Tibial artery (tissue), 4 donors: ENCODE measurements around the gene CXCR3.
"Not testable (repeated sequence)": the region's sequence is repeated elsewhere in the genome, so short reads cannot be mapped to it uniquely, and the experiment has no call there.

Experiments
- DNase-seq, 2 donors: peaks; one replicate each; pipeline ENCODE4 v3.0.0-alpha.2; 2019
- H3K27ac ChIP-seq, 2 donors: fragments of 200-600 bp; sonication (generic) in 1 of 2; 1 replicate in 1 of 2; 2 replicates in 1 of 2; pipeline ENCODE4 v1.5.1; 2018 to 2019; ENCODE audit warnings: mild to moderate bottlenecking in 1 of 2
- H3K27me3 ChIP-seq, 2 donors: fragments of 200-600 bp; sonication (generic) in 1 of 2; one replicate each; pipeline versions ENCODE4 v1.5.1 to v1.6.0; 2016 to 2019
- H3K36me3 ChIP-seq, 3 donors: fragments of 200-600 bp; sonication (generic) in 2 of 3; one replicate each; pipeline ENCODE4 v1.5.1; 2016 to 2019; ENCODE audit warnings: mild to moderate bottlenecking in 2 of 3
- H3K4me1 ChIP-seq, 4 donors: fragments of 200-600 bp; sonication (generic) in 2 of 4; 1 replicate in 3 of 4; 2 replicates in 1 of 4; pipeline ENCODE4 v1.5.1; 2016 to 2019
- H3K4me3 ChIP-seq, 2 donors: fragments of 200-600 bp; sonication (generic) in 1 of 2; 1 replicate in 1 of 2; 2 replicates in 1 of 2; pipeline ENCODE4 v1.5.1; 2018 to 2019; ENCODE audit warnings: mild to moderate bottlenecking in 2 of 2
- H3K9me3 ChIP-seq, 3 donors: fragments of 200-600 bp; sonication (generic) in 1 of 3; one replicate each; pipeline ENCODE4 v1.5.1; 2016 to 2019
- CTCF ChIP-seq, 2 experiments: fragments of 200-600 bp in 1 of 2; fragments of 450-650 bp in 1 of 2; IDR thresholded peaks; one replicate each; pipeline ENCODE4 v1.5.1; 2017 to 2019; ENCODE audit warnings: antibody characterized with exemption in 2 of 2, mild to moderate bottlenecking in 1 of 2, moderate library complexity in 1 of 2
- intact Hi-C: fragments of 100-400 bp; cut with DNase I; formaldehyde crosslinking; loops from one replicate; pipeline ENCODE4 v1.15.0; 2023; ENCODE audit warnings: low total_unique reads

The CXCR3 gene

GRCh38 chrX:71612256-71612655 is 6.1 kb downstream of the CXCR3 start:
- intact Hi-C loops, result no loop called here
- Histone ChIP-seq H3K27ac (no peak overlapping the region), H3K27me3 (no peaks in the 10 kb centered on the region), H3K9me3 (no peaks in the 10 kb centered on the region), H3K36me3 (peaks cover 8 to 66% (median 53%) of the 10 kb centered on the region in 3 donors), H3K4me3 (no peak overlapping the region), H3K4me1 (no peaks in the 10 kb centered on the region)
- TF ChIP-seq CTCF (IDR thresholded peaks at IDR 0.05), result no peak
- DNase-seq, result no peak

GRCh38 chrX:71611736-71612135 is 6.6 kb downstream of the CXCR3 start:
- H3K9me3 ChIP-seq, intact Hi-C loops, H3K27ac ChIP-seq, H3K4me3 ChIP-seq, H3K27me3 ChIP-seq, DNase-seq, H3K4me1 ChIP-seq: not testable (repeated sequence)
- H3K36me3 ChIP-seq, result peaks cover 8 to 66% (median 53%) of the 10 kb centered on the region in 3 donors

GRCh38 chrX:71609095-71609750 is 9.1 kb downstream of the CXCR3 start:
- H3K36me3 ChIP-seq, result peaks cover 22 to 75% (median 67%) of the 10 kb centered on the region in 3 donors
- no peak for TF ChIP-seq CTCF (IDR thresholded peaks at IDR 0.05)

GRCh38 chrX:71607488-71607887 is 10.8 kb downstream of the CXCR3 start:
- H3K36me3 ChIP-seq, result peaks cover 19 to 73% (median 64%) of the 10 kb centered on the region in 3 donors
- no peak overlapping the region for H3K4me3 ChIP-seq
- no peak overlapping the region for H3K27ac ChIP-seq
- no peaks in the 10 kb centered on the region for H3K27me3 ChIP-seq
- no peaks in the 10 kb centered on the region for H3K9me3 ChIP-seq
- TF ChIP-seq CTCF (IDR thresholded peaks at IDR 0.05), result no peak
- no peaks in the 10 kb centered on the region for H3K4me1 ChIP-seq
- no peak for DNase-seq
- intact Hi-C loops, result no loop called here

More at GRCh38 chrX:71609095-71609750, 9.1 kb downstream of the CXCR3 start:
- H3K4me1 ChIP-seq, result no peaks in the 10 kb centered on the region
- DNase-seq, result no peak
- intact Hi-C loops, result no loop called here
- no peak overlapping the region for H3K4me3 ChIP-seq
- H3K27me3 ChIP-seq, result no peaks in the 10 kb centered on the region
- no peak overlapping the region for H3K27ac ChIP-seq
- H3K9me3 ChIP-seq, result no peaks in the 10 kb centered on the region

GRCh38 chrX:71606536-71607216 is 11.6 kb downstream of the CXCR3 start:
- H3K27me3 ChIP-seq, result no peaks in the 10 kb centered on the region
- TF ChIP-seq CTCF (IDR thresholded peaks at IDR 0.05), result no peak
- H3K9me3 ChIP-seq, result no peaks in the 10 kb centered on the region
- no peak overlapping the region for H3K4me3 ChIP-seq
- intact Hi-C loops, result no loop called here
- peaks cover 21 to 73% (median 62%) of the 10 kb centered on the region in 3 donors for H3K36me3 ChIP-seq
- H3K27ac ChIP-seq, result no peak overlapping the region
- no peak for DNase-seq
- no peaks in the 10 kb centered on the region for H3K4me1 ChIP-seq

GRCh38 chrX:71604796-71605568 is 13.3 kb downstream of the CXCR3 start:
- no peak for TF ChIP-seq CTCF (IDR thresholded peaks at IDR 0.05)
- DNase-seq, result no peak
- no peaks in the 10 kb centered on the region for H3K9me3 ChIP-seq
- H3K27ac ChIP-seq, result no peak overlapping the region
- H3K4me1 ChIP-seq, result no peaks in the 10 kb centered on the region
- peaks cover 25 to 73% (median 52%) of the 10 kb centered on the region in 3 donors for H3K36me3 ChIP-seq
- no peak overlapping the region for H3K4me3 ChIP-seq
- H3K27me3 ChIP-seq, result no peaks in the 10 kb centered on the region
- intact Hi-C loops, result no loop called here
